ENCODE measurements around the gene GET4.

GET4 gene

DNA sequence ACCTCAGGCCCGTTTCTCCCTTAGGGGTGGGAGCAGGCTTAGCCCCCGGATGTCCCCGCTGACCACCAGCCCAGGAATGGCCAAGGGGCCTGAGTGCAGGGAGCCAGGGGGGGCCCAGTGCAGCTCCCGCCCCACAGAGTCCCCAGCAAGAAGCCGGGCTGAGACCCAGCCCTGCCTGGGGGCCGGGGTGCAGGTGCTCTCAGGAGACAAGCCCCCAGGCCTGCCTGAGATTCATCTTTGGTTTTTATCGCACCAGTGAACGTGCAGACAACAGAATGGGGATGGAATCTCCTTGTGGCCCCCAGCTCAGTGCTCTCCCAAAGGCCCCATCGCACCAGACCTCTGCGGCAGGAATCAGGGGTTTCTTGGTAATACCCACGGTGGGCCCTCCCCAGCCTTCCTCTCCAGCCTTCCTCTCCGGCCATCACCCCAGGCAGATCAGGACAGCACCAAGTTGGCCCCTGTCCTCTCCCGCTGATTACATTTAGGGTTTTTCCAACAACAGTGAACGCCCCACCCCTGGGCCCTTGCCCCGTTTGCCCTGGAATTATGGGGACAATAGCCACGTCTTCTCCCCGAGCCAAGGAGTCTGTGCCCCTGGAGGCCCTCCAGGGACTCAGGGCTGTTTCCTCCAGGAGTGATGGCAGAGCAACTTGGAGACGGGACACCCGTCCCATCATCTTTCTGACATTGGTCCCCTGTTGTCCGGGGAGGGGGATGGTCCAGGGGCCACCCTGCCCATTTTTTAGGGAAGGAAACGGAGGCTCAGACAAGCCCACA, 55.7 kb downstream of the GET4 start:
- TF ChIP-seq, protein P1, sequence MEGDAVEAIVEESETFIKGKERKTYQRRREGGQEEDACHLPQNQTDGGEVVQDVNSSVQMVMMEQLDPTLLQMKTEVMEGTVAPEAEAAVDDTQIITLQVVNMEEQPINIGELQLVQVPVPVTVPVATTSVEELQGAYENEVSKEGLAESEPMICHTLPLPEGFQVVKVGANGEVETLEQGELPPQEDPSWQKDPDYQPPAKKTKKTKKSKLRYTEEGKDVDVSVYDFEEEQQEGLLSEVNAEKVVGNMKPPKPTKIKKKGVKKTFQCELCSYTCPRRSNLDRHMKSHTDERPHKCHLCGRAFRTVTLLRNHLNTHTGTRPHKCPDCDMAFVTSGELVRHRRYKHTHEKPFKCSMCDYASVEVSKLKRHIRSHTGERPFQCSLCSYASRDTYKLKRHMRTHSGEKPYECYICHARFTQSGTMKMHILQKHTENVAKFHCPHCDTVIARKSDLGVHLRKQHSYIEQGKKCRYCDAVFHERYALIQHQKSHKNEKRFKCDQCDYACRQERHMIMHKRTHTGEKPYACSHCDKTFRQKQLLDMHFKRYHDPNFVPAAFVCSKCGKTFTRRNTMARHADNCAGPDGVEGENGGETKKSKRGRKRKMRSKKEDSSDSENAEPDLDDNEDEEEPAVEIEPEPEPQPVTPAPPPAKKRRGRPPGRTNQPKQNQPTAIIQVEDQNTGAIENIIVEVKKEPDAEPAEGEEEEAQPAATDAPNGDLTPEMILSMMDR (IDR thresholded peaks at IDR 0.05; ENCODE audit: extremely low read depth, insufficient read depth, missing control alignments), result no peak
- DNase-seq (ENCODE audit: low spot score), result no peak
- in situ Hi-C loops (cut with MboI; ENCODE audit: low pct_unique_long_range_greater_than_20kb, low sequenced_read_pairs, unreplicated experiment), result no loop called here

DNA sequence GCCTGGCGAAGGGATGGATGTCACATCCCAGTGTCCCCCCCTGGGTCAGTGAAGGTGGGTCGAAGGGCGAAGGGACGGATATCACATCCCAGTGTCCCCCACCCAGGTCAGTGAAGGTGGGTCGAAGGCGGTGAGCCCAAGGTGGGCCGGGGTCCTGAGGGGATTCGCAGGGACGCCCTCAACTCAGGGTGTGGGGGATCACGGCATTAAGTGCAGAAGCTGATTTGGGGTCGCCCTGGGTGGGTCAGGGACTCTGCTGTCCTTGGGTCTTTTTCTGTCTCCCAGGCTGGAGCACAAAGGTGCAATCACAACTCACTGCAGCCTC, 56.3 kb downstream of the GET4 start:
- in situ Hi-C loops (cut with MboI; ENCODE audit: low pct_unique_long_range_greater_than_20kb, low sequenced_read_pairs, unreplicated experiment), result no loop called here
- TF ChIP-seq, protein P1 (IDR thresholded peaks at IDR 0.05; ENCODE audit: extremely low read depth, insufficient read depth, missing control alignments), result no peak
- DNase-seq (ENCODE audit: low spot score), result no peak

DNA sequence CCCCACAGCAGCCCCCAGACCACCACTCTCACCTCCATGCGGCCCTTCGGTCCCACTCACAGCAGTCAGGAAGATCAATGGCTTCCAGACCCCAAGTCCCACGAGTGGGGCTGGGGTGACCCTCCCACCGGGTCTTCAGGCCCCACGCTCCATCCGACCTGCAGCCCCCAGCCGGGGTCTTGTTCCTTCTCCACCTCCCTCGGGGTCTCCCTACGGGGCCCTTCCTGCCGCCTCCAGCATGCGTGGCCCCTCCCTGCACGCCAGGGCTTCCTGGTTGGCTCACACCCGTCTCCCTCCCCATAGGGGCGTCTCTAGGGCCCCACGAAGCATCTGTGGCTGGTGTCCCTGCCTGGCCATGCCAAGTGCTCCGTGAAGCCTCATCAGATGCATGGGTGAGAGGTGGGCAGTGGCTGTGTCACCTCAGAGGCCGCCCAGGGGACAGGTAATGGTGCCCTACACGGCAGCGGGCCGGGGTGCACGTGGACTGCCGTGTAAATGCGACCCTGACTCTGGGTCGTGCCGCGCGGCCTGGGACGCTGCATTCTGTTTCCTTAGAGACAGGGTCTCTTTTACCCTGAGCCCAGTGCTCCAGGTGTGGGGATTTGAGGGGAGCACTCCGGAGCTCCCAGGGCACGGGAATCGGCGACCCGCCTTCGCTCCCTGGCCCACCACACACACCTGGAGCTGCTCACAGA, 58.3 kb downstream of the GET4 start:
- DNase-seq (ENCODE audit: low spot score), result no peak
- in situ Hi-C loops (cut with MboI; ENCODE audit: low pct_unique_long_range_greater_than_20kb, low sequenced_read_pairs, unreplicated experiment), result no loop called here
- TF ChIP-seq, protein P1 (IDR thresholded peaks at IDR 0.05; ENCODE audit: extremely low read depth, insufficient read depth, missing control alignments), result no peak

DNA sequence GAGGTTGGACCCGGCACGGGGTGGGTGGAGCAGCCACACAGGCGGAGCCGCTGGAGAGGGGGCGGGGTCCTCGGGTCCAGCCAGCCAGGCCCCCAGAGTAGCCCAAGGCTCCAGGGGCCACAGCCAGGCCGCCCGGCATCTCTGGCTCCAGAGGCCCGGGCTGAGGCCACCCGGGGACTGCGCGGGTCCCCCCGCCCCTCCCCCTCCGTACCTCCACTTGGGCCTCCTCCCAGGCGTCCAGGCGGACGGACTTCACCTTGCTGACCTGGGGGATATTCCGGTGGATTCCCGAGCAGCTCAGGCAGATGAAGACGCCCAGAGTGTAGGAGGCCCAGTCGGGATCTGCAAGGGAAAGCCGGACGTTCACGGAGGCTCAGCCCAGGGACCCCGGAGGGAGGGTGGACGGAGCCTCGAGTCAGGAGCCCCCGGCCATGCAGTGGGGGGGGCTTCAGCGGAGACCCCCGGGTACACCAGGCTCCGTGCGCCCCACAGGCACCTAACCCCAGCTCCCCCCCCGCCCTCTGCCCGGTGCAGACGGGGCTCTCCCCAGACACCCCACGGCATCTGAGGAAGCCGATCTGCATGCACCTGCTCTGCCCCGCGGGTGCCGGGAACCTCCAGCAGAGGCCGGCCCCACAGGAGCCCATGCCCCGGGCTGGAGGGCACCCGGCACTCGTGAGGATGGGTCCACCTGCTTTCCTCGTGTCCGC, 59.0 kb downstream of the GET4 start:
- in situ Hi-C loops (cut with MboI; ENCODE audit: low pct_unique_long_range_greater_than_20kb, low sequenced_read_pairs, unreplicated experiment), result no loop called here
- DNase-seq (ENCODE audit: low spot score), result no peak
- TF ChIP-seq, protein P1 (IDR thresholded peaks at IDR 0.05; ENCODE audit: extremely low read depth, insufficient read depth, missing control alignments), result no peak

DNA sequence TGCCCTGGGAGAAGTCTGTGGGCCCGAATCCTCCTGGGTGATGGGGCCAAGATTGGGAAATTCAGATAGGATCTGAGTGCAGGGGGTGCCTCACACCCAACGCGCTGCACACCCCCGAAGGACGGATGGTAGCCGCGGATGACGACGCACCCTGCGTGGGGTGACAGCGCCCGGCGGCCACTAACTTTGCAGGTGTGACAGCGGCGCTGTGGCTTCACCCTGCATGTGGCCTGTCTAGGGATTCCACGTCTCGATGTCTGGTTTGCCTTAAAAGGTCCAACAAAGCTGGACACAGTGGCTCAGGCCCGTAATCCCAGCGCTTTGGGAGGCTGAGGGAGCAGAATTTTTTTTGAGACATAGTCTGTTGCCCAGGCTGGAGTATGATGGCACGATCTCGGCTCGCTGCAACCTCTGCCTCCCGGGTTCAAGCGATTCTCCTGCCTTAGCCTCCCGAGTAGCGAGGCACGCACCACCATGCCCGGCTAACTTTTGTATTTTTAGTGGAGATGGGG, 59.6 kb downstream of the GET4 start:
- no peak for DNase-seq (ENCODE audit: low spot score)
- in situ Hi-C loops (cut with MboI; ENCODE audit: low pct_unique_long_range_greater_than_20kb, low sequenced_read_pairs, unreplicated experiment), result no loop called here
- TF ChIP-seq, protein P1 (IDR thresholded peaks at IDR 0.05; ENCODE audit: extremely low read depth, insufficient read depth, missing control alignments), result no peak

DNA sequence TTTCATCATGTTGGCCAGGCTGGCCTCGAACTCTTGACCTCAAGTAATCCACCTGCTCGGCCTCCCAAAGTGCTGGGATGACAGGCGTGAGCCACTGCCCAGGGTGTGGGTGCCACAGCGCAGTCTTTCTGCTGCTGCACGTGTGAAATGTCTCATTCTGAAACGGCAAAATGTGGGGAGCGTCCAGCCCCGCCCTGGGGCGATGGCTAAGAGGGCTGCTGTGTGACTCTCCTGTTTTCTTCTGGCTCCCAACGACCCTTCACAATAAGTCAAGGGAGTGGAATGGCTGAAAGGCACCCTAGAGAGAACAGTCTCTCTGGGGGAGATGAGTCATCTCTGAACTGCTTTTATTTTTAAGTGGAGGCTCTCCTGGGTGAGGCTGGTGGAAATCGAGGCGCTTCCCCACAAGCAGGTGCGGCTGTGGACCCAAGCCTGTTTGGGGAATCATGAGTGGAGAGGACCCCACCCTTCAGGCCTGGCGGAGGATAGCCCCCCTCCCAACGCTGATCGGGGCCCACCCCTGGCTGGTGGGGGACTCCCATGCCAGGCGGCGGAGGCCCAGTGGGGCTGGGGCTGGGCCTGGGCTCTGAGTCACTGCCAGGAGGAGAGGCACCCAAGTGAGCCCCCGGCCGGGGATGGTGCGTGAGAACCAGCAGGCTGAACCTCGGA, 60.2 kb downstream of the GET4 start:
- TF ChIP-seq, protein P1 (IDR thresholded peaks at IDR 0.05; ENCODE audit: extremely low read depth, insufficient read depth, missing control alignments), result no peak
- in situ Hi-C loops (cut with MboI; ENCODE audit: low pct_unique_long_range_greater_than_20kb, low sequenced_read_pairs, unreplicated experiment), result no loop called here
- DNase-seq (ENCODE audit: low spot score), result peak; percentile 91
